Mammary epithelial cell (primary cell): Measurements from ENCODE around the gene AGPAT2.

Source experiments
- EZH2 ChIP-seq: IDR thresholded peaks from 2 replicates; pipeline ENCODE4 v1.6.1; 2012; ENCODE audit warnings: low read length, inconsistent platforms, borderline replicate concordance
- TF ChIP-seq, protein P1 (sequence below), 2 donors: IDR thresholded peaks in 1 of 2; conservative IDR thresholded peaks in 1 of 2; 2 replicates each; pipeline ENCODE4 v1.5.1; 2011 to 2012; ENCODE audit warnings: inconsistent platforms in 2 of 2, low read length in 2 of 2, mild to moderate bottlenecking in 2 of 2, control low read depth in 1 of 2, low read depth in 1 of 2; ENCODE audit not compliant: insufficient read depth in 1 of 2; ENCODE audit errors: extremely low read depth in 1 of 2

DNA sequence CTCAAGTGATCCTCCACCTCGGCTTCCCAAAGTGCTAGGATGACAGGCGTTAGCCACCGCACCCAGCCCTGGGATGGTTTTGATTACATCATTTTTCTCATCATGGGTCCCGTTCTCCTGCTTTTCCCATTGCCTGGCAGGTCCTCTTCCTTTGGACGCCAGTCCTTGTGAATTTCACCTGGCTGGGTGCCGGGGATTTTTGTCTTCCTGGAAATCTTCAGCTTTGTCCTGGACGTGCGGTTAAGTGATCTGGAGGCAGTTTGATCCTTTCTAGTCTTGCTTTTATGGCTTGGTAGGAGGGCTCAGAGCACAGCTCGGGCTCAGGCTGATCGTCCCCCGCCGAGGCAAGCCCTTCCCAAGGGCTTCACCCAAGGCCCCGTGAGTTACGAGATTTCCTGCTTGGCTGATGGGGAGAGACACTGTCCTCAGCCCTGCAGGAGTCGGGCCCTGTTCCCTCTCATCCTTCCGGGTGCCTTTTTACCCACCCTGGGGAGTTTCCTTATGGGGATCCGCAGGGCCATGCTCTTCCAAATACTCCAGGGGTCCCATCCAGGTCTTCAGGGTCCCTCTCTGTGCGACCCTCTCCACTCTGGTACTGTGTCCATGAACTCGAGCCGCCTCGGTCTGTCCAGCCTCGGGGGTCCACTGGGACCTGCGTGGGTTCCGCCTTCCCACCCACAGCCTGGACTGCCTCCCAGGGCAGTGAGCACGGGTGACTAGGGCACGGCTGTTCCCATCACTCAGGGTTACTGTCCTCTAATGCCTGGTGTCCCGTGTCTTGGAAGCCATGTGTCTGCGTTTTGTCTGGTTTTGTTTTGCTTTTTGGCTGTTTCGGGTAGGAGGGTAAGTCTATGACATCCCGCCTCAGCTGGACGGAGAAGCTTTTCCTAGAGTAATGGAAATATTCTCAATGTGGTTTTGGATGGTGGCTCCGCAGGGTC is 46.8 kb downstream of the AGPAT2 start:
- TF ChIP-seq, protein P1, sequence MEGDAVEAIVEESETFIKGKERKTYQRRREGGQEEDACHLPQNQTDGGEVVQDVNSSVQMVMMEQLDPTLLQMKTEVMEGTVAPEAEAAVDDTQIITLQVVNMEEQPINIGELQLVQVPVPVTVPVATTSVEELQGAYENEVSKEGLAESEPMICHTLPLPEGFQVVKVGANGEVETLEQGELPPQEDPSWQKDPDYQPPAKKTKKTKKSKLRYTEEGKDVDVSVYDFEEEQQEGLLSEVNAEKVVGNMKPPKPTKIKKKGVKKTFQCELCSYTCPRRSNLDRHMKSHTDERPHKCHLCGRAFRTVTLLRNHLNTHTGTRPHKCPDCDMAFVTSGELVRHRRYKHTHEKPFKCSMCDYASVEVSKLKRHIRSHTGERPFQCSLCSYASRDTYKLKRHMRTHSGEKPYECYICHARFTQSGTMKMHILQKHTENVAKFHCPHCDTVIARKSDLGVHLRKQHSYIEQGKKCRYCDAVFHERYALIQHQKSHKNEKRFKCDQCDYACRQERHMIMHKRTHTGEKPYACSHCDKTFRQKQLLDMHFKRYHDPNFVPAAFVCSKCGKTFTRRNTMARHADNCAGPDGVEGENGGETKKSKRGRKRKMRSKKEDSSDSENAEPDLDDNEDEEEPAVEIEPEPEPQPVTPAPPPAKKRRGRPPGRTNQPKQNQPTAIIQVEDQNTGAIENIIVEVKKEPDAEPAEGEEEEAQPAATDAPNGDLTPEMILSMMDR (conservative IDR thresholded peaks at IDR 0.05 in 1 of 2, IDR thresholded peaks at IDR 0.05 in 1 of 2; ENCODE audit: extremely low read depth in 1 of 2, insufficient read depth in 1 of 2, low read depth in 1 of 2, low read length in 2 of 2), result no peak
- TF ChIP-seq EZH2, result no peak
